SK-N-SH (cell line): Measurements from ENCODE around the gene SEMA3B. TPM values are rescaled to one million over a fixed set of nuclear protein-coding genes. Genes with fewer than 3 reads are reported as not detected.

Source experiments
- CTCF ChIA-PET: fragments of 300-600, 350-600 bp; formaldehyde crosslinking; extraction: SDS; loops from one replicate; lab custom pipeline; 2021; lab: Yijun Ruan, JAX
- POLR2A ChIA-PET: fragments of 350-600 bp; sonication (Branson Sonifier 250); formaldehyde crosslinking; extraction: SDS; loops from one replicate; lab custom pipeline; 2020; ENCODE audit warnings: antibody characterized with exemption, inconsistent platforms; lab: Yijun Ruan, JAX
- DNase-seq: peaks from one replicate; pipeline ENCODE4 v3.0.0; 2012
- H2AFZ ChIP-seq: fragments of 200-600 bp; sonication (generic); 2 replicates; pipeline ENCODE4 v1.8.1; 2016; ENCODE audit warnings: antibody characterized with exemption, mild to moderate bottlenecking, low read depth
- H3F3A ChIP-seq: fragments of 200-600 bp; sonication (generic); replicated peaks from 2 replicates; pipeline ENCODE3; 2016; ENCODE audit warnings: antibody characterized with exemption, mild to moderate bottlenecking; ENCODE audit not compliant: insufficient read depth
- H3K27ac ChIP-seq, 2 experiments: fragments of 200-500 bp in 1 of 2; fragments of 200-600 bp in 1 of 2; sonication (Bioruptor generic) in 1 of 2; sonication (generic), shearing (Covaris generic) in 1 of 2; 2 replicates each; pipeline versions ENCODE4 v1.5.1 to v1.6.1; 2014 to 2016; ENCODE audit warnings: low read depth in 2 of 2, inconsistent platforms in 1 of 2, low read length in 1 of 2, mild to moderate bottlenecking in 1 of 2, mixed read lengths in 1 of 2
- H3K27me3 ChIP-seq: fragments of 200-600 bp; sonication (generic), shearing (Covaris generic); 2 replicates; pipeline ENCODE4 v1.6.1; 2016; ENCODE audit warnings: mixed run types; ENCODE audit not compliant: insufficient read depth
- H3K36me3 ChIP-seq, 2 experiments: fragments of 200-500 bp in 1 of 2; fragments of 200-600 bp in 1 of 2; sonication (Bioruptor generic) in 1 of 2; sonication (generic) in 1 of 2; replicated peaks in 1 of 2; 2 replicates each; pipeline versions ENCODE3 to v1.5.1; 2014 to 2016; ENCODE audit warnings: low read length in 1 of 2, mild to moderate bottlenecking in 1 of 2; ENCODE audit not compliant: insufficient read depth in 2 of 2, control insufficient read depth in 1 of 2
- H3K4me1 ChIP-seq, 2 experiments: fragments of 200-500 bp in 1 of 2; fragments of 200-600 bp in 1 of 2; sonication (Bioruptor generic) in 1 of 2; sonication (generic), shearing (Covaris generic) in 1 of 2; 2 replicates each; pipeline versions ENCODE4 v1.5.1 to v1.6.1; 2014 to 2016; ENCODE audit warnings: low read depth in 1 of 2, low read length in 1 of 2, mixed run types in 1 of 2; ENCODE audit not compliant: insufficient read depth in 2 of 2, control insufficient read depth in 1 of 2
- H3K4me2 ChIP-seq: fragments of 200-600 bp; sonication (generic), shearing (Covaris generic); 2 replicates; pipeline ENCODE4 v1.6.1; 2017; ENCODE audit warnings: mixed run types
- H3K4me3 ChIP-seq, 2 experiments: fragments of 200-500 bp in 1 of 2; fragments of 200-600 bp in 1 of 2; sonication (Bioruptor generic) in 1 of 2; sonication (generic), shearing (Covaris generic) in 1 of 2; 2 replicates each; pipeline versions ENCODE4 v1.5.1 to v1.8.1; 2014 to 2016; ENCODE audit warnings: low read depth in 2 of 2, inconsistent platforms in 1 of 2, low read length in 1 of 2, mild to moderate bottlenecking in 1 of 2, mixed read lengths in 1 of 2, moderate library complexity in 1 of 2
- H3K79me2 ChIP-seq: fragments of 200-600 bp; sonication (generic); 2 replicates; pipeline ENCODE4 v1.8.1; 2017; ENCODE audit warnings: mild to moderate bottlenecking; ENCODE audit not compliant: insufficient read depth
- H3K9ac ChIP-seq: fragments of 200-600 bp; sonication (generic); 2 replicates; pipeline ENCODE4 v1.6.1; 2017; ENCODE audit warnings: mixed run types
- H3K9me2 ChIP-seq: fragments of 200-600 bp; sonication (generic); 2 replicates; pipeline ENCODE4 v1.6.1; 2017; ENCODE audit warnings: mixed run types
- H3K9me3 ChIP-seq: fragments of 200-600 bp; sonication (generic); 2 replicates; pipeline ENCODE4 v1.6.1; 2017; ENCODE audit warnings: mixed run types, mild to moderate bottlenecking, moderate library complexity
- H4K20me1 ChIP-seq: fragments of 200-600 bp; sonication (generic); 2 replicates; pipeline ENCODE4 v1.6.1; 2017; ENCODE audit warnings: mild to moderate bottlenecking, mixed run types; ENCODE audit not compliant: insufficient read depth
- ELF1 ChIP-seq: IDR thresholded peaks from 2 replicates; pipeline ENCODE4 v1.4.0; 2012
- EZH2phosphoT487 ChIP-seq: fragments of 200-600 bp; sonication (generic); IDR thresholded peaks from 2 replicates; pipeline ENCODE4 v1.6.1; 2017; ENCODE audit warnings: low read depth, mixed run types, mild to moderate bottlenecking, antibody characterized with exemption, moderate library complexity, borderline replicate concordance
- FOXM1 ChIP-seq: IDR thresholded peaks from 2 replicates; pipeline ENCODE4 v1.4.0; 2012; ENCODE audit warnings: low read depth, mild to moderate bottlenecking
- GABPA ChIP-seq: IDR thresholded peaks from 2 replicates; pipeline ENCODE4 v1.4.0; 2012; ENCODE audit warnings: low read depth, mild to moderate bottlenecking
- GATA2 ChIP-seq: sonication (generic); formaldehyde crosslinking; IDR thresholded peaks from 2 replicates; pipeline ENCODE4 v1.5.0; 2020; ENCODE audit warnings: mild to moderate bottlenecking, missing genetic modification reagents
- JUND ChIP-seq: IDR thresholded peaks from 2 replicates; pipeline ENCODE4 v1.4.0; 2012
- MEF2A ChIP-seq: IDR thresholded peaks from 2 replicates; pipeline ENCODE4 v1.4.0; 2012; ENCODE audit warnings: low read depth, borderline replicate concordance
- MXI1 ChIP-seq: IDR thresholded peaks from 2 replicates; pipeline ENCODE4 v1.6.1; 2012; ENCODE audit warnings: mild to moderate bottlenecking, low read depth, low read length, improper control_type of control experiment
- NRF1 ChIP-seq: IDR thresholded peaks from 2 replicates; pipeline ENCODE4 v1.6.1; 2012; ENCODE audit warnings: low read depth, mild to moderate bottlenecking, low read length
- RCOR1 ChIP-seq: fragments of 150-350 bp; IDR thresholded peaks from 2 replicates; pipeline ENCODE4 v1.6.1; 2017; ENCODE audit warnings: antibody characterized with exemption, low read length
- RFX5 ChIP-seq: IDR thresholded peaks from 2 replicates; pipeline ENCODE4 v1.6.1; 2012; ENCODE audit warnings: mild to moderate bottlenecking, improper control_type of control experiment, low read length
- RXRA ChIP-seq: IDR thresholded peaks from 2 replicates; pipeline ENCODE4 v1.4.0; 2012; ENCODE audit warnings: low read depth, mild to moderate bottlenecking, borderline replicate concordance
- SIN3A ChIP-seq: IDR thresholded peaks from 2 replicates; pipeline ENCODE4 v1.6.1; 2012; ENCODE audit warnings: low read depth, mild to moderate bottlenecking, low read length, moderate library complexity, borderline replicate concordance
- TAF1 ChIP-seq: IDR thresholded peaks from 2 replicates; pipeline ENCODE4 v1.6.1; 2012; ENCODE audit warnings: low read depth, mild to moderate bottlenecking, low read length, moderate library complexity, borderline replicate concordance
- TEAD4 ChIP-seq: IDR thresholded peaks from 2 replicates; pipeline ENCODE4 v1.4.0; 2012; ENCODE audit warnings: mild to moderate bottlenecking, borderline replicate concordance; ENCODE audit not compliant: insufficient read depth
- YY1 ChIP-seq: IDR thresholded peaks from 2 replicates; pipeline ENCODE4 v1.4.0; 2012; ENCODE audit warnings: low read depth, mild to moderate bottlenecking
- whole genome bisulfite sequencing: methylation state at CpG from one replicate; pipeline ENCODE4 v1.1.6; 2017; ENCODE audit warnings: low lambda C conversion rate; 5-methylcytosine and 5-hydroxymethylcytosine counted together
- polyA plus RNA-seq, 3 experiments: library from polyadenylated mRNA; depleted of rRNA; stranded (reverse); fragments of >200 nt; gene quantifications; 2 replicates each; pipeline ENCODE4 v1.2.3, GENCODE V29; 2012
- TF ChIP-seq, protein P1 (sequence below): fragments of 150-350 bp; IDR thresholded peaks from 2 replicates; pipeline ENCODE4 v1.6.1; 2017; ENCODE audit warnings: antibody characterized with exemption, low read length, low read depth, borderline replicate concordance
- TF ChIP-seq, protein P2 (sequence below): IDR thresholded peaks from 2 replicates; pipeline ENCODE4; 2012

The SEMA3B gene
- polyA plus RNA-seq, 1 of the 3 experiments (the other 2 are of a cell fraction): 14.9 TPM

- no peak for TF ChIP-seq EZH2phosphoT487
- TF ChIP-seq GABPA: peak; percentile 59; the same call in 1 of the 2 replicates
- TF ChIP-seq TAF1: peak; percentile 99
- TF ChIP-seq, protein P1, sequence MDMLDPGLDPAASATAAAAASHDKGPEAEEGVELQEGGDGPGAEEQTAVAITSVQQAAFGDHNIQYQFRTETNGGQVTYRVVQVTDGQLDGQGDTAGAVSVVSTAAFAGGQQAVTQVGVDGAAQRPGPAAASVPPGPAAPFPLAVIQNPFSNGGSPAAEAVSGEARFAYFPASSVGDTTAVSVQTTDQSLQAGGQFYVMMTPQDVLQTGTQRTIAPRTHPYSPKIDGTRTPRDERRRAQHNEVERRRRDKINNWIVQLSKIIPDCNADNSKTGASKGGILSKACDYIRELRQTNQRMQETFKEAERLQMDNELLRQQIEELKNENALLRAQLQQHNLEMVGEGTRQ: no peak
- TF ChIP-seq YY1: no peak
- TF ChIP-seq, protein P2, sequence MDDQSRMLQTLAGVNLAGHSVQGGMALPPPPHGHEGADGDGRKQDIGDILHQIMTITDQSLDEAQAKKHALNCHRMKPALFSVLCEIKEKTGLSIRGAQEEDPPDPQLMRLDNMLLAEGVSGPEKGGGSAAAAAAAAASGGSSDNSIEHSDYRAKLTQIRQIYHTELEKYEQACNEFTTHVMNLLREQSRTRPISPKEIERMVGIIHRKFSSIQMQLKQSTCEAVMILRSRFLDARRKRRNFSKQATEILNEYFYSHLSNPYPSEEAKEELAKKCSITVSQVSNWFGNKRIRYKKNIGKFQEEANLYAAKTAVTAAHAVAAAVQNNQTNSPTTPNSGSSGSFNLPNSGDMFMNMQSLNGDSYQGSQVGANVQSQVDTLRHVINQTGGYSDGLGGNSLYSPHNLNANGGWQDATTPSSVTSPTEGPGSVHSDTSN: no peak; the same call in none of the 2 replicates
Measured at GRCh38 chr3:50235716-50236483, 33.0 kb upstream of the SEMA3B start, which contains the start of gene GNAI2 (continued).

GRCh38 chr3:50236484-50237132 is 32.3 kb upstream of the SEMA3B start:
- Histone ChIP-seq H3K9ac (peak overlapping the region; percentile 95), H3F3A (peaks cover 8% of the 10 kb centered on the region), H4K20me1 (peaks cover 38% of the 10 kb centered on the region), H3K9me2 (no peaks in the 10 kb centered on the region), H3K27ac (peak overlapping the region; percentile 60 to 90), H3K4me2 (peak overlapping the region; percentile 96), H3K4me3 (peak overlapping the region; percentile 82 to 98)
- WGBS: 5% methylated on average over 12 of the region's 13 CpGs
- CTCF ChIA-PET: interaction anchor here (1.6 to 61.6 kb wide), 4 partner anchors 4 to 50 kb away, joined by 8 to 1375 read pairs (median 433); partner anchors contain the start of genes GNAI2 and GNAT1
- TF ChIP-seq FOXM1: no peak
- no peak for TF ChIP-seq TAF1
- TF ChIP-seq RXRA: no peak
- TF ChIP-seq RCOR1: no peak
- no peak for TF ChIP-seq GATA2
- no peak for TF ChIP-seq TEAD4
- TF ChIP-seq RFX5: no peak
- TF ChIP-seq NRF1: no peak
- TF ChIP-seq MXI1: no peak
- TF ChIP-seq MEF2A: no peak
- TF ChIP-seq ELF1: no peak
- TF ChIP-seq JUND: no peak
- TF ChIP-seq SIN3A: no peak
- TF ChIP-seq, all 33 proteins: peak for 0
- H2AFZ ChIP-seq: no peak overlapping the region
- no peaks in the 10 kb centered on the region for H3K9me3 ChIP-seq
- POLR2A ChIA-PET: interaction anchor here (1.4 to 1.6 kb wide), 2 partner anchors 9 to 10 kb away, joined by 4 read pairs; no protein-coding TSS in a partner anchor
- peaks cover 56% of the 10 kb centered on the region for H3K79me2 ChIP-seq
- DNase-seq: no peak
- peaks cover 0 to 11% of the 10 kb centered on the region in 2 experiments for H3K36me3 ChIP-seq
- H3K4me1 ChIP-seq: peaks cover 8 to 18% of the 10 kb centered on the region in 2 experiments; a peak in 2 of 4 replicates
- no peaks in the 10 kb centered on the region for H3K27me3 ChIP-seq
